HG02981 (cell line): Measurements from ENCODE around the gene SIDT1.

Source experiments
- ATAC-seq: cut with Tn5 transposase; IDR thresholded peaks from one replicate; pipeline ENCODE4 v1.9.1; 2021; ENCODE audit warnings: mild to moderate bottlenecking, moderate library complexity; ENCODE audit not compliant: unreplicated experiment

The SIDT1 gene

GRCh38 chr3:113678773-113679172 is 146.4 kb downstream of the SIDT1 start:
- no peak for ATAC-seq
